Liver (tissue), 9 donors: Measurements from ENCODE around the gene RABL6. TPM values are rescaled to one million over a fixed set of nuclear protein-coding genes. Genes with fewer than 3 reads are reported as not detected.

Experiments
- DNase-seq: peaks from one replicate; pipeline ENCODE4 v3.0.0-alpha.2; 2017; ENCODE audit warnings: low spot score
- H3K27ac ChIP-seq, 2 donors: one replicate each; pipeline ENCODE4 v1.7.0; 2013; ENCODE audit warnings: inconsistent platforms in 2 of 2, low read length in 2 of 2, control low read depth in 1 of 2, low read depth in 1 of 2, mild to moderate bottlenecking in 1 of 2
- H3K27me3 ChIP-seq, 4 donors: one replicate each; pipeline versions ENCODE4 v1.6.1 to v1.7.0; 2013; ENCODE audit warnings: low read length in 3 of 4, inconsistent platforms in 1 of 4, mild to moderate bottlenecking in 1 of 4, moderate library complexity in 1 of 4; ENCODE audit not compliant: control insufficient read depth in 4 of 4, insufficient read depth in 4 of 4
- H3K36me3 ChIP-seq, 4 donors: one replicate each; pipeline versions ENCODE4 v1.6.1 to v1.7.0; 2013; ENCODE audit warnings: low read length in 3 of 4, mild to moderate bottlenecking in 3 of 4, low read depth in 1 of 4, moderate library complexity in 1 of 4; ENCODE audit not compliant: control insufficient read depth in 4 of 4, insufficient read depth in 3 of 4
- H3K4me1 ChIP-seq, 4 donors: one replicate each; pipeline versions ENCODE4 v1.6.1 to v1.7.0; 2013; ENCODE audit warnings: low read length in 3 of 4, mild to moderate bottlenecking in 3 of 4, moderate library complexity in 1 of 4; ENCODE audit not compliant: control insufficient read depth in 4 of 4, insufficient read depth in 4 of 4
- H3K4me3 ChIP-seq, 3 donors: one replicate each; pipeline versions ENCODE4 v1.6.1 to v1.7.0; 2013; ENCODE audit warnings: low read length in 3 of 3, control low read depth in 1 of 3, low read depth in 1 of 3, mild to moderate bottlenecking in 1 of 3
- H3K9ac ChIP-seq, 2 donors: one replicate each; pipeline ENCODE4 v1.7.0; 2013; ENCODE audit warnings: low read length in 2 of 2, mild to moderate bottlenecking in 2 of 2, moderate library complexity in 2 of 2, control low read depth in 1 of 2, low read depth in 1 of 2
- H3K9me3 ChIP-seq, 4 donors: one replicate each; pipeline versions ENCODE4 v1.6.1 to v1.7.0; 2013; ENCODE audit warnings: low read length in 3 of 4; ENCODE audit not compliant: control insufficient read depth in 4 of 4
- ATF3 ChIP-seq: IDR thresholded peaks from 2 replicates; pipeline ENCODE4 v1.6.1; 2016; ENCODE audit warnings: antibody characterized with exemption
- CTCF ChIP-seq: fragments of 150-350 bp; IDR thresholded peaks from 2 replicates; pipeline ENCODE4 v1.5.1; 2017; ENCODE audit warnings: improper control_type of control experiment, low read depth, low read length; ENCODE audit not compliant: missing input control
- FOXA1 ChIP-seq: IDR thresholded peaks from 2 replicates; pipeline ENCODE4 v1.6.1; 2016; ENCODE audit warnings: antibody characterized with exemption
- FOXA2 ChIP-seq: IDR thresholded peaks from 2 replicates; pipeline ENCODE4 v1.6.1; 2016; ENCODE audit warnings: antibody characterized with exemption
- GABPA ChIP-seq, 2 donors: IDR thresholded peaks in 1 of 2; conservative IDR thresholded peaks in 1 of 2; 2 replicates each; pipeline ENCODE4 v1.6.1; 2016; ENCODE audit warnings: antibody characterized with exemption in 2 of 2, mild to moderate bottlenecking in 1 of 2, moderate library complexity in 1 of 2
- HNF4A ChIP-seq, 2 donors: conservative IDR thresholded peaks; 2 replicates each; pipeline ENCODE4 v1.6.1; 2016; ENCODE audit warnings: antibody characterized with exemption in 2 of 2, mild to moderate bottlenecking in 2 of 2
- JUND ChIP-seq, 2 donors: IDR thresholded peaks; 2 replicates each; pipeline ENCODE4 v1.6.1; 2016; ENCODE audit warnings: antibody characterized with exemption in 2 of 2
- MAX ChIP-seq: IDR thresholded peaks from 2 replicates; pipeline ENCODE4 v1.6.1; 2016; ENCODE audit warnings: antibody characterized with exemption
- NR2F2 ChIP-seq: IDR thresholded peaks from 2 replicates; pipeline ENCODE4 v1.6.1; 2016; ENCODE audit warnings: antibody characterized with exemption
- RAD21 ChIP-seq, 2 donors: IDR thresholded peaks; 2 replicates each; pipeline ENCODE4 v1.6.1; 2016; ENCODE audit warnings: antibody characterized with exemption in 2 of 2, mild to moderate bottlenecking in 2 of 2
- RXRA ChIP-seq, 2 donors: IDR thresholded peaks; 2 replicates each; pipeline ENCODE4 v1.6.1; 2017 to 2018; ENCODE audit warnings: antibody characterized with exemption in 2 of 2, mild to moderate bottlenecking in 1 of 2
- SP1 ChIP-seq: IDR thresholded peaks from 2 replicates; pipeline ENCODE4 v1.6.1; 2018; ENCODE audit warnings: antibody characterized with exemption, mild to moderate bottlenecking
- TAF1 ChIP-seq: conservative IDR thresholded peaks from 2 replicates; pipeline ENCODE4 v1.6.1; 2016; ENCODE audit warnings: antibody characterized with exemption, mild to moderate bottlenecking
- YY1 ChIP-seq: IDR thresholded peaks from 2 replicates; pipeline ENCODE4 v1.6.1; 2016; ENCODE audit warnings: antibody characterized with exemption, mild to moderate bottlenecking
- ZBTB33 ChIP-seq: IDR thresholded peaks from 2 replicates; pipeline ENCODE4 v1.6.1; 2016; ENCODE audit warnings: antibody characterized with exemption
- WGBS: extraction: QIAGEN DNeasy Blood & Tissue Kit; methylation state at CpG from one replicate; pipeline ENCODE4 v1.1.7; 2013; 5-methylcytosine and 5-hydroxymethylcytosine counted together
- polyA plus RNA-seq, 2 donors: library from polyadenylated mRNA; stranded (reverse) in 1 of 2; unstranded in 1 of 2; fragments of 200-250 nt in 1 of 2; fragments of >200 nt in 1 of 2; fragmentation: Nextera tagmentation in 1 of 2; extraction: Ambion mirVana in 1 of 2; gene quantifications; one replicate each; pipeline versions ENCODE4 v1.2.1 to v1.2.3, GENCODE V29; 2013 to 2015
- total RNA-seq, 2 donors: library from RNA; depleted of rRNA; stranded (reverse); fragments of >200 nt; gene quantifications; one replicate each; pipeline ENCODE4 v1.2.3, GENCODE V29; 2014
- donor health status: healthy.
- donor health status: healthy.
- donor health status: healthy.
- donor health status: healthy.
- donor health status: healthy.

RABL6 gene
- total and polyA plus RNA-seq, 4 donors: 3.6 to 32.6 (median 10.7) TPM

DNA sequence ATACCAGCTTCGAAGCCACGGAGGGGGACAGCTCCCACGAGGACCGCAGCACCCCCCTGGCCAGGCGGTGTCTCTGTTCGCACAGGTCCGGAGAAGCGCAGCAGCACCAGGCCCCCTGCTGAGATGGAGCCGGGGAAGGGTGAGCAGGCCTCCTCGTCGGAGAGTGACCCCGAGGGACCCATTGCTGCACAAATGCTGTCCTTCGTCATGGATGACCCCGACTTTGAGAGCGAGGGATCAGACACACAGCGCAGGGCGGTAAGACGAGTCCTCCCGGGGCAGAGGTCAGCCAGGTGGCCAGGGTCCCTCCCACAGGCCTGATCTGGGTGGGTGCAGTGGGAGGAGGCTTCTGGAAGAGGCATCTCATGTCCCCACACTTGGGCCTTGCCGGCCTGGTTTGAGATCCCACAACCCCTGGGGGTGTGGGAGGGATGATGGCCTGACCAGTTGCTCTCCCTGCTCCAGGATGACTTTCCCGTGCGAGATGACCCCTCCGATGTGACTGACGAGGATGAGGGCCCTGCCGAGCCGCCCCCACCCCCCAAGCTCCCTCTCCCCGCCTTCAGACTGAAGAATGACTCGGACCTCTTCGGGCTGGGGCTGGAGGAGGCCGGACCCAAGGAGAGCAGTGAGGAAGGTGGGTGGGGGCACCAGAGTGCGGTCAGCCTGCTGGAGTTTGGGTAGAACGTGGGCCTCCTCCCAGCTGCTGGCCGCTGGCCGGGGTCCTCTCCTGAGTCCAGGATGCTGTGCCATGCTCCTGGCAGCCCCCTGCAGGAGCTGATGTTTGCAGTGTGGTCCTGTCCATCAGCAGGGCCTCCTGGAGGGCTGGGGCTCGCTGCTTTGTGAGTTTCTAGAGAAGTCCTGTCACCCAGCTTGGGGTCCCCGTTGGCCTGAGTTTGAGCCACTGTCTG, 31.7 kb downstream of the RABL6 start:
- H3K36me3 ChIP-seq: peaks cover 0 to 13% (median 9%) of the 10 kb centered on the region in 4 donors
- WGBS: 92% methylated on average over 36 of the region's 36 CpGs

GRCh38 chr9:136840140-136840876, 32.6 kb downstream of the RABL6 start:
- no peak overlapping the region for H3K27ac ChIP-seq
- no peak overlapping the region for H3K9ac ChIP-seq
- H3K36me3 ChIP-seq: peaks cover 0 to 11% (median 9%) of the 10 kb centered on the region in 4 donors
- no peaks in the 10 kb centered on the region for H3K27me3 ChIP-seq
- H3K9me3 ChIP-seq: no peaks in the 10 kb centered on the region
- 82% methylated on average over 32 of the region's 32 CpGs for WGBS
- TF ChIP-seq TAF1 (no peak), FOXA2 (no peak), HNF4A (conservative IDR thresholded peaks at IDR 0.05) (no peak), SP1 (no peak), GABPA (IDR thresholded peaks at IDR 0.05 in 1 of 2, conservative IDR thresholded peaks at IDR 0.05 in 1 of 2) (no peak), ATF3 (no peak), NR2F2 (no peak), RAD21 (IDR thresholded peaks at IDR 0.05) (no peak), ZBTB33 (no peak), YY1 (no peak), JUND (IDR thresholded peaks at IDR 0.05) (no peak), CTCF (no peak), RXRA (IDR thresholded peaks at IDR 0.05) (no peak), MAX (no peak), FOXA1 (no peak)
- no peak for DNase-seq
- H3K4me1 ChIP-seq: peaks cover 16 to 36% (median 32%) of the 10 kb centered on the region in 4 donors
- H3K4me3 ChIP-seq: no peak overlapping the region

More for the DNA sequence above, 31.7 kb downstream of the RABL6 start:
- TF ChIP-seq ZBTB33: no peak
- TF ChIP-seq MAX: no peak
- TF ChIP-seq RAD21 (IDR thresholded peaks at IDR 0.05): no peak
- TF ChIP-seq TAF1: no peak
- no peak for TF ChIP-seq FOXA2
- H3K4me3 ChIP-seq: no peak overlapping the region
- no peak overlapping the region for H3K27ac ChIP-seq
- peaks cover 16 to 34% (median 31%) of the 10 kb centered on the region in 4 donors for H3K4me1 ChIP-seq
- no peak overlapping the region for H3K9ac ChIP-seq
- DNase-seq: no peak
- H3K9me3 ChIP-seq: no peaks in the 10 kb centered on the region
- no peaks in the 10 kb centered on the region for H3K27me3 ChIP-seq
